H1 (cell line): ENCODE data around the gene ST14. TPM values are rescaled to one million over a fixed set of nuclear protein-coding genes. Genes with fewer than 3 reads are reported as not detected.

Experiments
- TCF12 ChIP-seq: IDR thresholded peaks from 2 replicates; pipeline ENCODE4 v1.6.1; 2011; ENCODE audit warnings: low read depth, mild to moderate bottlenecking, low read length
- YY1 ChIP-seq: IDR thresholded peaks from 2 replicates; pipeline ENCODE4 v1.6.1; 2011; ENCODE audit warnings: low read depth, mild to moderate bottlenecking, low read length
- polyA plus RNA-seq, 7 experiments: library from polyadenylated mRNA; depleted of rRNA in 3 of 7; stranded (reverse) in 5 of 7; unstranded in 2 of 7; fragments of >200 nt in 5 of 7; fragments of 200-250 nt in 2 of 7; gene quantifications; 1 replicate in 5 of 7; 2 replicates in 1 of 7; 4 replicates in 1 of 7; pipeline versions ENCODE4 v1.2.1 to v1.2.3, GENCODE V29; 2011 to 2013; ENCODE audit warnings: missing spikeins in 2 of 7, mixed read lengths in 2 of 7
- total RNA-seq: library from RNA; stranded (reverse); fragmentation: NEBNext Ultra II Directional; extraction: Animal tissue kit (Norgen Biotek cat#: 25700); gene quantifications from 2 replicates; pipeline ENCODE4 v1.2.1, GENCODE V29; 2021

The ST14 gene
- total and polyA plus RNA-seq, 2 of the 8 experiments (the other 6 are each of a cell fraction or from before 2014, with no cell fraction given), result 22.4 to 24.9 TPM

DNA sequence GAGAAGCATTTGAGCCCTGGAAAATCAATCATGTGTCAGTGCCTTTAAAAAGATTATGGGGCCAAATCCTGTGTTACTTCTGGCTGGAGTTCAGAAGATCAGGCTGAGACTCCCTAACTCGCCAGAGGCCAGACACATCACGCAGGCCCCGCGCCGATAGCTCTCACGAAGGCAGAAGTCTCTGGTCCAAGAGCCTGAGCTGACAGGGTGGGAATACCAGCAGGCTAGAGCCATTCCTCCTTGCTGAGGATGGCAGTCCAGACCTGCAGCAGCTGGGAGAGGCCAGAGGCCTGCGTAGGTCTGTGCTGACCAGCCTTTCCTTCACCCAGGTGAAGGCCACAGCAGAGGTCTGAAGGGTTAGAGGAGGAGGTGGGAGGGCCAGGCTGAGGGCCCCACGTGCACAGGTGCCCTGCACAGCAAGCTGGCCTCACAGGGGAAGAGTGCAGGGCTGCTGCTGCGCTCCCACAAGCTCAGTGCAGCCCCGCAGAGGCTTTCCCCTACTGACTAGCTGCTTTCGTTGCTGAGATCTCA lies 52.9 kb downstream of the ST14 start (continued):
- TF ChIP-seq YY1 (no peak), TCF12 (no peak)
